ENCODE measurements around the gene SLC35E4. TPM values are rescaled to one million over a fixed set of nuclear protein-coding genes. Genes with fewer than 3 reads are reported as not detected.

The SLC35E4 gene
- total and polyA plus RNA-seq, 9 of the 15 experiments (the other 6 are each of a cell fraction or from before 2014, with no cell fraction given), result 0.06 to 2.3 (median 0.86) TPM; not detected in 1

GRCh38 chr22:30635273-30636225, at the start of gene SLC35E4 (continued):
- TF ChIP-seq ZFPM2 (CRISPR knock-in tag; IDR thresholded peaks at IDR 0.05), result no peak
- no peak for TF ChIP-seq PBX2 (CRISPR knock-in tag; IDR thresholded peaks at IDR 0.05; ENCODE audit: low read depth)
- no peak for TF ChIP-seq PBX2 (tag; conservative IDR thresholded peaks at IDR 0.05; ENCODE audit: low read depth)
- TF ChIP-seq MLX (CRISPR knock-in tag; conservative IDR thresholded peaks at IDR 0.05), result no peak
- TF ChIP-seq FOSL1 (tag; conservative IDR thresholded peaks at IDR 0.05), result 0 out of 2 replicates have a peak, but pooled peaks have one; percentile 23
- TF ChIP-seq E2F3 (CRISPR knock-in tag; IDR thresholded peaks at IDR 0.05), result no peak
- TF ChIP-seq SUPT5H (IDR thresholded peaks at IDR 0.05), result peak; percentile 31; the same call in 1 of the 2 replicates
- TF ChIP-seq ZBTB1 (CRISPR knock-in tag; IDR thresholded peaks at IDR 0.05; ENCODE audit: borderline replicate concordance, low read depth), result peak; percentile 95
- 0 out of 2 replicates have a peak, but pooled peaks have one; percentile 17 for TF ChIP-seq GABPB1 (CRISPR knock-in tag; IDR thresholded peaks at IDR 0.05)
- no peak for TF ChIP-seq ZNF277 (CRISPR knock-in tag; IDR thresholded peaks at IDR 0.05; ENCODE audit: borderline replicate concordance)
- TF ChIP-seq MBD2 (IDR thresholded peaks at IDR 0.05; ENCODE audit: borderline replicate concordance, low read depth), result no peak
